ENCODE data around the gene RSPH4A.
"Not testable (repeated sequence)": the region's sequence is repeated elsewhere in the genome, so short reads cannot be mapped to it uniquely, and the experiment has no call there.

Gene RSPH4A

DNA sequence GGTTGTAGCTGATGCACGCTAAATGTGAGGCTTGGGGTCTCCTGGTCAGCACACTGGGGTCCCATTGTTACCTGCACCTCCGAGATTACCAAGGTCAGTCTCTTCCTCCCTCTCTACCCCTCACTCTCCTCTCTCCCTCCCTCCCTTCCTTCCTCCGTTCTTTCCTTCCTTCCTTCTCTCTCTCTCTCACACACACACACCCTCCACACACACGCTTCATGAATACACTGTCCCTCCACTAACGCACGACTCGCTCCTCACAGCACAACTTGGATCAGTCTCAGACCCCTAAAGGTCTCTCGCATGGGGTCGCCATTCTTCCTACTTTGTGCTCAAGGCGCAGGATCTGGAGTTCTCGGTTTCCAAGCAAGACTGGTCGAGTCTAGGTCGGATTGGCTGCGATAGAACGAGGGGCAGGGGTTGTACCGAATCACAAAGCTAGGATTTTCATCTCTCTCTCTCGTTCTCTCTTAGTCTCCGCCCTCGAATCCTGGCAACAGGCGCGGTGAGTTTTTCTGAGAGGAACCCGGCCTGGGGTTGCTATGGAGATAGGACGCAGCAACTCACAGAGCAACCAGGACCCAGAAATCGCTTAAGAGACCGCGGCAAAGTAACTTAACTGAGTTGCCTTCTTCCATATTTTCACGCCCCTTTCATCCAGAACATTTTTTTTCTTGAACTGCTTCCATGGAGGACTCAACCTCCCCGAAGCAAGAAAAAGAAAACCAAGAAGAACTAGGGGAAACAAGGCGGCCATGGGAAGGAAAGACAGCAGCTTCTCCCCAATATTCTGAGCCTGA is at the start of gene RSPH4A:
Gene RSPH4A, plus strand, starts transcription at position 543 of the 800 bp plus-strand sequence. Its CDS starts 145 bp downstream, at position 688.
- peak; percentile 85 for DNase-seq

DNA sequence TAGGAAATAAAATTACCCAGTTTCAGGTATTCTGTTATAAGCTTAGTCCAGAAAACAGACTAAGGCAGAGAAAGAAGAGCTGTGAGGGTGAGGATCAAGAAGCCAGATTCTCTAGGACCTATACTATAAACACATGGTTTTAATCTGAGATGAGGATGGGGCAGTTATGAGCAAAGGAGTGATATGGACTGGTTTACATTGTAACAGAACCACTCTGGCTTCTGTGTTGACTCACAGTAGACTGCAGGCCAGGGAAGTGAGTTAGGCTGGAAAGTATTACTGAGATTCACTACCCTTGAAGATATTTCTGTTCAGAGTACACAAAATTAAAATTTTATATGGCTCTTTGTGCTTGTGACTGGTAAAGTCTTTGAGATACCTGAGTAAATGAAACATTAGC is 48.2 kb upstream of the RSPH4A start:
- DNase-seq: no peak

DNA sequence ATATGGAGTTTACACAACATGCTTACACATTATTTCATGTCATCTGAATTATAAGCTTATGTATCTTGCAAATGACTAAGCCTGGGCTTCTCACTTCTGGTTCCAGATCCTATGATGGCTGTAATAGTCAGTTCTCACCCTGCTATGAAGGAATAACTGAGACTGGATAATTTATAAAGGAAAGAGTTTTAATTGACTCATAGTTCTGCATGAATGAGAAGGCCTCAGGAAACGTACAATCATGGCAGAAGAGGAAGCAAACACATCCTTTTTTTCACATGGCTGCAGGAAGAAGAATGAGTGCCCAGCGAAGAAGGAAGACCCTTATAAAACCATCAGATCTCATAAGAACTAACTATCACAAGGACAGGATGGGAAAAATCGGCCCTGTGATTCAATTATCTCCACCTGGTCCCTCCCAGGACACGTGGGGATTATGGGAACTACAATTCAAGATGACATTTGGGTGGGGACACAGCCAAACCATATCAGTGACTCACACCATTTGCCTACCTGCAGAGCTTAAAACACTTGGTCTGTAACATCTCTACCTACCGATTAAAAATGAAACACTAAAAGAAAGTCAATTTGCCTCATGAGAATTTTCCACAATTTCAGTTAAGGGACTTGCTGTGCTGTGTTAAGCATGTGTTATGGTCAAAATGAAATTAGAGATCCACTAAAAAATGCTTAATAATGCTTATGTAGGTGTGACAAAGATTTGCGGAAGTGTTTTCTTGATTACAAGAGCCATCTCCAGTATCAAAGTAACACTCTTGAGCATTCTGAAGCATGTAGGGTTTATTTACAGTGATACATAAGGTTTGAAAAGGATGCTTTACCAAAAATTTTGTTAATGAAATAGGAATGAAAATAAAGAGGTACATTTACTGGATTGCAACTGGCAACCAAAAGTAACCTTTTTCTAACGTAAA is 47.2 kb upstream of the RSPH4A start:
- no peak for DNase-seq

GRCh38 chr6:116570856-116571682 is 45.2 kb upstream of the RSPH4A start, which contains the start of gene RWDD1:
RWDD1 (plus strand) TSS chr6:116571504; CDS start chr6:116571583, 79 bp downstream.
- peak; percentile 99 for DNase-seq

GRCh38 chr6:116571683-116572000 is 44.6 kb upstream of the RSPH4A start:
- no peak for DNase-seq

DNA sequence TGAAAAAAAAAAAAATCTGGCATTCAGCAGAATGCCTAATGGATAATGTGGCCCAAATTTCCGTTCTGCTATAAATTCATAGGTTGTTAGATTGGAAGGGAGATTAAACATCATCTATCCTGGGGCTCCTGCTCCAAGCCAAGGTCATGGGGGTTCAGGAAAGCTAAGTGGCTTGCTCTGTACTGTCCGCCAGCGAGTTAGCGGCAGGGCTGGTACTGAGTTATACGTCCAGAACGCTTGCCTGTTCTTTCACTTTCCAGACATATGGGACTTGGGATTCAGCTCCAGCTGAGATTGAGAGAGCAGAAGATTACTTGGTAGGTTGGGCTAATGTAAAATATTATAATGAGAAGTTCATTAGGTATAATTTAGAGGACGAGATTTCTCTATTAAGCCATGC is 44.1 kb upstream of the RSPH4A start:
- DNase-seq: peak; percentile 22

GRCh38 chr6:116575227-116575626 is 41.1 kb upstream of the RSPH4A start:
- DNase-seq: no peak

DNA sequence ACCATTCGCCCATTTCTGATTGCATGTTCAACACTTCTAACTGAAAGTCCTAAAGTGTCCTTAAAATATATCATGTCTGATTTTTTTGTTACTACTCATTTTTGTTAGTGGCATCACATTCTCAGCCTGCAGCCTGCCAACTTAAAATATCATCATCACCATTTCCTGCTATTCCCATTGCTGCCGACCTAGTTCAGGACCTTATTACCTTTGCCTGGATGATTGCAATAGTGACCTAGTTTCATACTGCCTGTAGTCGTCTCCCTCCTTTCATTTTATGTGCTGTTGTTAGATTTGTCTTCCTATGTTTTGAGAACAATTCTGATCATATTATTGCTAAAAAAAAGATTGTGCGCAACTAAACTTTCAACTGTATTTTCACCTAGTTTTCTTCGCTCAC is 38.8 kb upstream of the RSPH4A start:
- DNase-seq: no peak

DNA sequence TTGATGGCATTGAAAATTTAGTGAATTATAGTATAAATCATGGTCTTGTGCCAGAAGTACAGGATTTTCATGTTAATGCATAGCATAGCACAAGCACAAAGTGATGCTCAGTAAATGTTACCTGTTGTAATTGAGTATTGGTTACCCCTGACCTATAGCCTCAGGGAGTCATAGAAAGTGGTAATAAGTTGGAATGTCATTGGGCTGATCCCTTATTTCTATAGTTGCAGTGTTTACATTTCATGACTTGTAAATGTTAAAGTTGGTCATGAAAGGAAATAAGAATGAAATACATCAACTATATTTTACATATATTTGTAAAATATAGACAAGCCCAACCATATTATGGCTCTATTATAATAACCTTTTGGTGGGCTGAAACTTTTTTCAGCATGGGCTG is 37.9 kb upstream of the RSPH4A start:
- no peak for DNase-seq

DNA sequence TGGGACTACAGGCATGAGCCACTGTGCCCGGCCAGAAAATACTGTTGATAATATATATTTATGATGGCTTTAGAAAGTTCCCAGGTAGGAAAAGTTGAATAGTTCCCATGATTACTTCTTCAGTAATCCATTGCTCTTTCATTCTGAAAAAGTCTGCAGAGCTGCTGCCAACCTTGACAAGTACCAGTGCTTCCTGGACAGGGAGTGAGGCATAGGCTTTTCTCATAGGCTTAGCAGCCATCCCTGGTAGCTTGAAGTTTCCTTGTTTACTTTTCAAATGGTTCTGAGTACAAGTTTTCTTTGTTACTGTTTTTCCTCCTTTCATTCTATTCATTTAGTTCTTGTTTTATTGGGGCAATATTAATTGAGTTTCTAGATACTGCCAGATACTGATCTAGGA is 37.1 kb upstream of the RSPH4A start:
- DNase-seq: no peak

- no peak for DNase-seq
Observed at GRCh38 chr6:116580198-116580597, 36.1 kb upstream of the RSPH4A start.

- DNase-seq: no peak
Observed at GRCh38 chr6:116586276-116586675, 30.0 kb upstream of the RSPH4A start.

GRCh38 chr6:116586738-116587137 is 29.5 kb upstream of the RSPH4A start:
- DNase-seq: no peak

GRCh38 chr6:116595247-116595646 is 21.0 kb upstream of the RSPH4A start:
- DNase-seq: no peak

DNA sequence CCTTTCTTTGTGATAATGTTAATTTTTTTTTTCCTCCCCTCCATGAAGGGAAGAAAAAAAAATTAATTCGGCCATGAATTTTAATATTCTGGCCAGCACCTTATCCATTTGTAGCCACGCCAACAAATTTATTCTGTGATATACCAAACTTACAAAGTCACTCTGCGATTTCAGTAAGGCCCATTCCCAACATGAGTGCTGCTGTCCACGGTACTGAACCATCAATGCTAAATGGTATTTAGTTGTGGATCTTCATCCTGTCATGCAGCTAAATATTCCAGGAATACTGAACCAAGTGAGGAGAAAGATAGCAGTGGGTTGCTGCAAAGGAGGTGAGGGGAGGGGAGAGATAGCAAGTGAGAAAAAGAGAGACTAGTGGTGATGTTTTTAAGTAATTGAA is 19.5 kb upstream of the RSPH4A start:
- no peak for DNase-seq

DNA sequence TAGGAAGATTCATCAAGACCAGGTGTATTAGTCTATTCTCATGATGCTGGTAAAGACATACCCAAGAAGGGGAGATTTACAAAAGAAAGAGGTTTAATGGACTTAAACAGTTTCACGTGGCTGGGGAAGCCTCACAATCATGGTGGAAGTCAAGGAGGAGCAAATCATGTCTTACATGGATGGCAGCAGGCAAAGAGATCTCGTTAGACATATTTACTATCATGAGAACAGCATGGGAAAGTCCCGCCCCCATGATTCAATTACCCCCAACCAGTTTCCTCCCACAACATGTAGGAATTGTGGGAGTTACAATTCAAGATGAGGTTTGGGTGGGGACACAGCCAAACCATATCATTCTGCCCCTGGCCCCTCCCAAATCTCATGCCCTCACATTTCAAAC is 12.4 kb upstream of the RSPH4A start:
- not testable (repeated sequence) for DNase-seq

GRCh38 chr6:116604868-116605267 is 11.4 kb upstream of the RSPH4A start:
- not testable (repeated sequence) for DNase-seq

DNA sequence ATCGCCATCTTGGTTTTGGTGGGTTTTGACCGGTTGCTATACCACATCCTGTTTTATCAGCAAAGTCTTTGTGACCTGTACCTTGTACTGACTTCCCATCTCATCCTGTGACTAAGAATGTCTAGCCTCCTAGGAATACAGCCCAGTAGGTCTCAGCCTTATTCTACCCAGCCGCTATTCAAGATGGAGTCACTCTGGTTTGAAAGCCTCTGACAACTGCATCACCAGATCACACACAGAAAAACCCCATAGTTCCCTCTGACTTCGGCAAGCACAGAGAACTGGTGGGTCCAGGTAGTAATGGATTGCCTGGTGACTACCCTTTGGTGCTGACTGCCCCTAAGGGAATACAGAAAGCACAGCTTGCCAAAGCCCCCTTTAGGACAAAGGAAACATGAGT is 10.3 kb upstream of the RSPH4A start:
- DNase-seq: no peak

- DNase-seq: no peak
Observed at GRCh38 chr6:116611056-116611455, 5.2 kb upstream of the RSPH4A start.

GRCh38 chr6:116616737-116617053 is 416 bp downstream of the RSPH4A start:
- DNase-seq: peak; percentile 9

GRCh38 chr6:116624036-116624805 is 7.9 kb downstream of the RSPH4A start:
- no peak for DNase-seq

DNA sequence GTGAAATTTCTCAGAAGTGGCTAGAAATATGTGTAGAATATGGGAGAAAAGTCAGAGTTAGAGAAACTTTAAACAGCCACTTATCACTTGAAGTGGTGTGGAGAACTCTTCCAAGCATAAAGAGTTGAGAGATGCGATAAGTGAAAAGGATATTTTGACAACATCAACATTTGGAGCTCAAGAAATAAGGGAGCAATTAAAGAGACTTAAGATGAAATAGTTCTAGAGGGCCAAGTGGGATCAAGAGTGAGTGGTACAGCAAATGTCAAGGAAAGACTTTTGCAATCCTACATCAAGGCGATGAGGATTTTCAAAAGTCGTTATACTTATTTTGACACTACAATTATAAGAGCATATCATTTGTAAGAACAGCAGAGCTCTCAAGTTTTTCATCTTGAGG is 9.6 kb downstream of the RSPH4A start:
- DNase-seq: no peak

All from activated CD4-positive, alpha-beta T cell treated with anti-CD3 and anti-CD28 coated beads, Interleukin-10, Interleukin-2, amounts not matched to agents 100 ng/mL and 50 ng/mL, durations not matched to agents 16 hours and 8 hours (primary cell).